Epithelial cell of umbilical artery (primary cell): ENCODE measurements around the gene MIER3. TPM values are rescaled to one million over a fixed set of nuclear protein-coding genes. Genes with fewer than 3 reads are reported as not detected.

ENCODE experiments used
- total RNA-seq: library from RNA; depleted of rRNA; stranded (reverse); fragments of >200 nt; gene quantifications from 2 replicates; pipeline ENCODE4 v1.2.3, GENCODE V29; 2014

MIER3 gene
- total RNA-seq: 22.9 and 27.9 TPM in 2 replicates

GRCh38 chr5:56951946-56952691, at the start of gene MIER3:
Gene MIER3 (minus strand): TSS chr5:56952123. CDS start chr5:56952102, 21 bp downstream.

DNA sequence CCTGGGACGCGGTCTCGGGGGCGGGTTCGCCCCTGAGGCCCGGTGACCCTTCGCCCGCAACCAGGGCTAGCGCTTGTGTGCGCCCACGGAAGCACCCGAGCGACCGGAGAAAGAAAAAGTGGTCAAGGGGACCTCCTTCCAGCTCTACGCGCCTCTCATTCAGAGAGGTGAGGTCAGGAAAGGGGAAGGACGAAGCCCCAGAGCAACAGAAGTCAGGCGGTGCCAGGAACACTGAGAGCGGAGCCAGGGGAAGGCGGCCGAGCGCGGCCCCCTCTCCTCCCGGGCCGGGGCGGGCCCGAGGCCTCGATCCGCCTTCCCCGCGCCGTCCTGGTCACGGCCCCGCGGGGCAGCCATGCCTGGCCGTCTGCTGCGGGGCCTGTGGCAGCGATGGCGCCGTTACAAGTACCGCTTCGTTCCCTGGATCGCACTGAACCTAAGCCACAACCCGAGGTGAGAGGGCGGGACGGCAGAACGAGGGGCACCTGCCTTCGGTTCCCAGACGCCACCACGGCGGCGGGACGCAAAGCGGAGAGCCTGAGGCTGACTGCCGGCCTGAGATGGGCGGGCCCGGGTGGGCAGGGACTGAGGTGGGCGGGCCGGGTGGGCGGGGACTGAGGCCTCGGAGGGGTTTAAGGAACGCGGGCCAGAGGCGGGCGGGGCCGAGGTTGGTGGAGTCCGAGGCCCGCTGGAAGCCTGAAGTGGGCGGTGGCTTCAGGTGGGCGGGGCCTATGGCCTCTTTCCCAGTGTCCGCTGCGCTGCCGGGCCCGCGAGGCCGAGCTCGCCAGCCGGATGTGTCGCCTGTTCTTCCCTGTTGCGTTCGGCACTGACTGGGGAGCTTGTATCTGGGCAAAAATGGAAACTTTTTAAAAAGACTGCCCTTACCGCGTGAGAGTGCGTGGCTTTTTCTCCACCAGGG, 42.4 kb downstream of the MIER3 start, which contains the start of gene SETD9:
TSS of gene SETD9 (plus strand) at position 303 of the 916 bp plus-strand sequence. CDS start at position 353, 50 bp downstream.

Other genes with a start within 250 kb of the MIER3 start
- gene MAP3K1, start 136.6 kb downstream of the MIER3 start, total RNA-seq: 8.8 and 18.2 TPM in 2 replicates
- 10.4 and 17.0 TPM in 2 replicates for gene SETD9, start 42.5 kb downstream of the MIER3 start, total RNA-seq
- 53.6 and 93.0 TPM in 2 replicates for gene GPBP1, start 221.9 kb upstream of the MIER3 start, total RNA-seq